Retinal pigment epithelial cell (primary cell): Measurements from ENCODE around the gene MAP2K7.
"Not testable (repeated sequence)": the region's sequence is repeated elsewhere in the genome, so short reads cannot be mapped to it uniquely, and the experiment has no call there.

Experiments
- DNase-seq: peaks from one replicate; pipeline ENCODE4 v3.0.0-alpha.2; 2010; ENCODE audit warnings: low read depth
- H3K4me3 ChIP-seq: 2 replicates; pipeline ENCODE4 v1.5.1; 2011; ENCODE audit warnings: mild to moderate bottlenecking, low read length, control low read depth, moderate library complexity
- CTCF ChIP-seq: conservative IDR thresholded peaks from 2 replicates; pipeline ENCODE4 v1.5.1; 2011; ENCODE audit warnings: low read depth, low read length, control low read depth, inconsistent platforms

Gene MAP2K7

GRCh38 chr19:7888826-7889217 lies 14.9 kb upstream of the MAP2K7 start:
- peak overlapping the region; percentile 71 for H3K4me3 ChIP-seq

GRCh38 chr19:7893362-7894101 lies 10.1 kb upstream of the MAP2K7 start:
- peak; percentile 56 for DNase-seq
- H3K4me3 ChIP-seq = not testable (repeated sequence)

More at GRCh38 chr19:7888826-7889217, 14.9 kb upstream of the MAP2K7 start:
- DNase-seq = no peak
- no peak for TF ChIP-seq CTCF

GRCh38 chr19:7894612-7895309 lies 8.9 kb upstream of the MAP2K7 start:
- H3K4me3 ChIP-seq = no peak overlapping the region
- DNase-seq = no peak
- TF ChIP-seq CTCF = peak; percentile 1

- no peak for DNase-seq
- no peak overlapping the region for H3K4me3 ChIP-seq
- no peak for TF ChIP-seq CTCF
Measured at GRCh38 chr19:7895565-7895964, 8.1 kb upstream of the MAP2K7 start.

GRCh38 chr19:7897292-7897691 lies 6.4 kb upstream of the MAP2K7 start:
- DNase-seq = no peak
- no peak for TF ChIP-seq CTCF
- H3K4me3 ChIP-seq = no peak overlapping the region

GRCh38 chr19:7898967-7899366 lies 4.7 kb upstream of the MAP2K7 start:
- no peak for TF ChIP-seq CTCF
- DNase-seq = no peak
- H3K4me3 ChIP-seq = no peak overlapping the region

GRCh38 chr19:7899751-7900378 lies 3.8 kb upstream of the MAP2K7 start:
- no peak overlapping the region for H3K4me3 ChIP-seq
- no peak for DNase-seq
- TF ChIP-seq CTCF = no peak
